Nephron (organoid): ENCODE data around the gene GIMAP5.

Experiments used
- H3K27ac Mint-ChIP-seq, 3 experiments: 2 replicates each; pipeline ENCODE4 v1.8.0; 2020; ENCODE audit warnings: mixed read lengths in 3 of 3, mild to moderate bottlenecking in 2 of 3, moderate library complexity in 1 of 3
- H3K27me3 Mint-ChIP-seq: 2 replicates; pipeline ENCODE4 v1.8.0; 2021; ENCODE audit warnings: low read depth, mild to moderate bottlenecking, moderate library complexity, mixed read lengths
- H3K36me3 Mint-ChIP-seq: 2 replicates; pipeline ENCODE4 v1.8.0; 2020; ENCODE audit warnings: low read depth, mixed read lengths
- H3K4me1 Mint-ChIP-seq: 2 replicates; pipeline ENCODE4 v1.8.0; 2020; ENCODE audit warnings: mixed read lengths
- H3K4me3 Mint-ChIP-seq, 3 experiments: 2 replicates each; pipeline ENCODE4 v1.8.0; 2020; ENCODE audit warnings: mild to moderate bottlenecking in 3 of 3, mixed read lengths in 3 of 3, moderate library complexity in 2 of 3
- H3K9me3 Mint-ChIP-seq: 2 replicates; pipeline ENCODE4 v1.8.0; 2020; ENCODE audit warnings: mixed read lengths
- TF ChIP-seq, protein P1 (sequence below), 3 experiments: fragments of 200-600 bp; sonication (generic); IDR thresholded peaks; one replicate each; pipeline ENCODE4 v1.5.0; 2021; ENCODE audit warnings: antibody characterized with exemption in 3 of 3; ENCODE audit not compliant: unreplicated experiment in 3 of 3

GIMAP5 gene

DNA sequence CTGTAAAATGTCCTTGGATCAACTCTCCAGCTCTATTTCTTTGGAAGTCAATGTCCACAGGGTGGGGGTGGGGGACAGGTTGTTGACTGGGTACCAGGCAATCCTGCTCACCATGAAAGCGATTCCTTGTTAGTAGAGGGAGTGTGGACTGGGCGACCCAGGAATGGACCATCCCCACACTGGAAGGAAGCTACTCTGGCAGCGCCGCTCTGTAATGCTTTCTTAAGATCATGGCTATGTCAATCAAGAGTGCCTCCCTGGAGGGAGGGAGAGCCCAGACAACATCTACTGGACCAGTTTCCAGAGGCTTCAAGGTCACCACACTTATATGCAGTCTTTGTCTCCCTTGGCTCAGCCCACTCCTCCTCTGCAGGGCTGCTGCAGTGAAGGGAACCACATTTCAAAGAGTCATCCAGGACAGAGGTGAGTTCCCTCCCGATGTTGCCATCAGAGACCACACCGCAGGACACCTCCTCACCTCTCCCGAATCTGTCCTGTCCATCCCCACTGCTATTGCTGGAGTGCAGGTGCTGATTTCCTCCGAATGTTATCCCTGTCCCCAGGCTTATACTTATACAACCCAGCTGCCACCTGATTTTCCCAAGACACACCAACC, 6.9 kb downstream of the GIMAP5 start:
- Mint-ChIP-seq H3K4me3 (no peak overlapping the region), H3K4me1 (peaks cover 29% of the 10 kb centered on the region), H3K27ac (no peak overlapping the region), H3K36me3 (no peaks in the 10 kb centered on the region), H3K27me3 (peaks cover 9% of the 10 kb centered on the region), H3K9me3 (no peaks in the 10 kb centered on the region)
- TF ChIP-seq, protein P1, sequence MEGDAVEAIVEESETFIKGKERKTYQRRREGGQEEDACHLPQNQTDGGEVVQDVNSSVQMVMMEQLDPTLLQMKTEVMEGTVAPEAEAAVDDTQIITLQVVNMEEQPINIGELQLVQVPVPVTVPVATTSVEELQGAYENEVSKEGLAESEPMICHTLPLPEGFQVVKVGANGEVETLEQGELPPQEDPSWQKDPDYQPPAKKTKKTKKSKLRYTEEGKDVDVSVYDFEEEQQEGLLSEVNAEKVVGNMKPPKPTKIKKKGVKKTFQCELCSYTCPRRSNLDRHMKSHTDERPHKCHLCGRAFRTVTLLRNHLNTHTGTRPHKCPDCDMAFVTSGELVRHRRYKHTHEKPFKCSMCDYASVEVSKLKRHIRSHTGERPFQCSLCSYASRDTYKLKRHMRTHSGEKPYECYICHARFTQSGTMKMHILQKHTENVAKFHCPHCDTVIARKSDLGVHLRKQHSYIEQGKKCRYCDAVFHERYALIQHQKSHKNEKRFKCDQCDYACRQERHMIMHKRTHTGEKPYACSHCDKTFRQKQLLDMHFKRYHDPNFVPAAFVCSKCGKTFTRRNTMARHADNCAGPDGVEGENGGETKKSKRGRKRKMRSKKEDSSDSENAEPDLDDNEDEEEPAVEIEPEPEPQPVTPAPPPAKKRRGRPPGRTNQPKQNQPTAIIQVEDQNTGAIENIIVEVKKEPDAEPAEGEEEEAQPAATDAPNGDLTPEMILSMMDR (IDR thresholded peaks at IDR 0.05; ENCODE audit: unreplicated experiment in 3 of 3) = no peak

DNA sequence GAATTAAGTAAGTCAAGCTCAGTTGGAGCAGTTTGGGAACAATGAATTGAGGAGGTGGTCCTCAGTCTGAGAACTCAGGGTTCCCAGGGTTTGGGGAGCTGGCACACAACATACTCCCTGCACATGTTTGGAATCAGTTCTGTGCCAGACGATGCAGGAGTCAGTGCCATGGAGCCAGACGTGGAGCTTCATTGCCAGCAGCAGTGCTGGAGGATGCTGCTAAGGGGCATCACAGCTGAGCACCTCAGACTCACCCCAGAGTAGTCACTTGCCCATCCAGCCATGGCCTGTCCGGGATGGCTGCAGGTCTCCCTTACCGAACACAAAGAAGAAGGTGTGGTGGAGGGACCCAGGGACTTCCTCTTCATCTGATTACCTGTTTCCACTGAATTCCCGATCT, 7.9 kb downstream of the GIMAP5 start:
- no peak overlapping the region for H3K27ac Mint-ChIP-seq
- no peak overlapping the region for H3K4me3 Mint-ChIP-seq
- H3K9me3 Mint-ChIP-seq = no peaks in the 10 kb centered on the region
- no peaks in the 10 kb centered on the region for H3K36me3 Mint-ChIP-seq
- TF ChIP-seq, protein P1 (IDR thresholded peaks at IDR 0.05; ENCODE audit: unreplicated experiment in 3 of 3) = no peak
- H3K27me3 Mint-ChIP-seq = peaks cover 9% of the 10 kb centered on the region
- H3K4me1 Mint-ChIP-seq = peaks cover 29% of the 10 kb centered on the region

DNA sequence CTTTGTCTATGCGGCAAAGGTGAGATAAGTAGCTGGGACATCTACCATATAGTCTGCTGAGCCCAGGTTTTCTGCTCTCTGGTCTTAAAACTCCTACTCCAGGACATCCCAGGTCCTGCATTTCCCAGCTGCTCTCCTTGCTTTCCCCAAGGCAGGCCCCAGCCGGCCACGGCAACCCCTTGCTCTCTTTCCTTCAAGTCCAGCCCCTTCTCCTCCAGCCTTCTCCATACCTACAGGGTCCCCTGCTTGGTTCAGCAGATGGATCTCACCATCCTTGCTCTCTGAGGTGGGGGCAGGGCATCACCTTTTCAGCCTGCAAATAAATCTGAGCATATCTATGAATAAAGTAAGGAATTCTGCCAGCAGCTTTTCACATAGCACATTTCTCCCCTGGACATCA, 8.7 kb downstream of the GIMAP5 start:
- H3K9me3 Mint-ChIP-seq = no peaks in the 10 kb centered on the region
- peak overlapping the region in 1 of 3 experiments; percentile 41 for H3K27ac Mint-ChIP-seq
- peaks cover 9% of the 10 kb centered on the region for H3K27me3 Mint-ChIP-seq
- peaks cover 29% of the 10 kb centered on the region for H3K4me1 Mint-ChIP-seq
- TF ChIP-seq, protein P1 (IDR thresholded peaks at IDR 0.05; ENCODE audit: unreplicated experiment in 3 of 3) = no peak
- H3K36me3 Mint-ChIP-seq = no peaks in the 10 kb centered on the region
- H3K4me3 Mint-ChIP-seq = peak overlapping the region in 1 of 3 experiments; percentile 22

DNA sequence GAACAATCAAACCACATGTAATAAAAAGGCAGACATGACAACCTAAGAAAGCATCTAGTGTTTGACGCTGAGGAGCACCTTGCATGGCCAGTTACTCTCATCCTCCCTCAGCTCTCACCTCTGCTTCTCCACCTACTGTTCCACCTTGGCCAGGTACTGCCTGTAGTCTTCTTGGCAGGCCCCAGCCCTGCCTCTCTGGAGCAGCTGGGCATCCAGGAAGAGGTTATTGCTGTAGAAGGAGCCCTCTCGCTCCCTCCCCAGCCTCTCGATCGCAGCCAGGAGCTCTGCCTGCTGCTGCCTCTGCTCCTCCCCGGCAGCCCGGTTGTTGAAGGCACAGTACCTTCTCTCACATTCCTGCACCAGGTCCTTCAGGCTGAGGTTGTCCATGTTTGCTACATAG, 9.7 kb downstream of the GIMAP5 start:
- peaks cover 29% of the 10 kb centered on the region for H3K4me1 Mint-ChIP-seq
- no peak overlapping the region for H3K27ac Mint-ChIP-seq
- H3K27me3 Mint-ChIP-seq = peaks cover 3% of the 10 kb centered on the region
- no peak overlapping the region for H3K4me3 Mint-ChIP-seq
- no peaks in the 10 kb centered on the region for H3K9me3 Mint-ChIP-seq
- no peaks in the 10 kb centered on the region for H3K36me3 Mint-ChIP-seq
- TF ChIP-seq, protein P1 (IDR thresholded peaks at IDR 0.05; ENCODE audit: unreplicated experiment in 3 of 3) = no peak

DNA sequence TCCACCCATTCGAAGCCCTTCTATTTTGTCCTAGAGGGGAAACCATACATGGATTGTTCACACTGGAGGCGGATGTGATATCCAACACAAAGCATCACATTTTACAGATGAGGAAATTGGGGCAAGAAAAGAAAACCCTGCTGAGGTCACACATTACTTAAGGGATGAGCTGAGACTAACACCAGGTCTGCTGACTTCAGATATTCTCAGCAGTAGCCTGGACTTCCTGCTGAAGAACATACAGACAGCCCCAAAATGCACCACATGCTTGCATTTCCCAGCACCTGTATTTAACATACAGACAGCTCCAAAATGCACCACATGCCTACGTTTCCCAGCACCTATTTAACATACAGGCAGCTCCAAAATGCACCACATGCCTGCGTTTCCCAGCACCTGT, 11.2 kb downstream of the GIMAP5 start:
- H3K27ac Mint-ChIP-seq = no peak overlapping the region
- no peaks in the 10 kb centered on the region for H3K27me3 Mint-ChIP-seq
- H3K36me3 Mint-ChIP-seq = no peaks in the 10 kb centered on the region
- TF ChIP-seq, protein P1 (IDR thresholded peaks at IDR 0.05; ENCODE audit: unreplicated experiment in 3 of 3) = no peak
- no peak overlapping the region for H3K4me3 Mint-ChIP-seq
- H3K4me1 Mint-ChIP-seq = peaks cover 28% of the 10 kb centered on the region
- H3K9me3 Mint-ChIP-seq = no peaks in the 10 kb centered on the region

DNA sequence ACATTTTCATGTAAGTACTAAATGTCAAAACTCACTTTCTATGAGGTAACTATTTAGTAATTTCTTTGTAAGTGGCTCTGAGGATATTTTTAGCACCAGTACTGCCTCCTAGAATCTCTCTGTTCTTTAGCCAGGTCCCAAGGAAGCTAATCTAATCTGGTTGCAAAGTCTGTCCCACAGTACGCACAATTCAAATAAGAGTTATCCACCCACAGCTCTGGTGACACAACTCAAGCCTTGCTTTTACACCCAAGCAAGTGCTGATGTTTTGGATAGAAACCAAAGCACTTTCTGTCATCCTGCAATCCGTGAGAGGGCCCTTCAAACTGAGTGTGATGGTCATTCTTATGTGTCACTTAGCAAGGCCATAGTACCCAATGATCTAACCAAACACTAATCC, 14.5 kb downstream of the GIMAP5 start:
- Mint-ChIP-seq H3K36me3 (no peaks in the 10 kb centered on the region), H3K4me1 (no peaks in the 10 kb centered on the region), H3K4me3 (no peak overlapping the region), H3K27ac (no peak overlapping the region), H3K27me3 (no peaks in the 10 kb centered on the region), H3K9me3 (no peaks in the 10 kb centered on the region)
- TF ChIP-seq, protein P1 (IDR thresholded peaks at IDR 0.05; ENCODE audit: unreplicated experiment in 3 of 3) = no peak
